Effector memory CD8-positive, alpha-beta T cell (primary cell): ENCODE results near the gene SLC22A12.
A peak's percentile ranks its signal among the peaks of the same experiment; 100 is the strongest.

Experiments
- ATAC-seq: fragments of 150-1000 bp; cut with Tn5 transposase; replicated peaks from 2 replicates; pipeline ENCODE4 v1.10.0; 2021; ENCODE audit warnings: mild to moderate bottlenecking, moderate library complexity
- DNase-seq, 3 experiments: peaks; one replicate each; pipeline ENCODE4 v3.0.0; 2021
- H3K27ac Mint-ChIP-seq, 2 donors: one replicate each; pipeline ENCODE4 v1.8.0; 2022; ENCODE audit warnings: mild to moderate bottlenecking in 2 of 2, mixed read lengths in 2 of 2, moderate library complexity in 2 of 2
- H3K27me3 Mint-ChIP-seq, 2 donors: one replicate each; pipeline ENCODE4 v1.8.0; 2022; ENCODE audit warnings: mixed read lengths in 2 of 2
- H3K36me3 Mint-ChIP-seq: one replicate; pipeline ENCODE4 v1.8.0; 2022; ENCODE audit warnings: mild to moderate bottlenecking, moderate library complexity, mixed read lengths; ENCODE audit not compliant: insufficient read depth
- H3K4me1 Mint-ChIP-seq, 2 donors: one replicate each; pipeline ENCODE4 v1.8.0; 2022; ENCODE audit warnings: low read depth in 2 of 2, mixed read lengths in 2 of 2
- H3K4me3 Mint-ChIP-seq, 2 donors: one replicate each; pipeline ENCODE4 v1.8.0; 2022; ENCODE audit warnings: mild to moderate bottlenecking in 2 of 2, mixed read lengths in 2 of 2, moderate library complexity in 2 of 2
- H3K9me3 Mint-ChIP-seq, 2 donors: one replicate each; pipeline ENCODE4 v1.8.0; 2022; ENCODE audit warnings: mixed read lengths in 2 of 2

Gene SLC22A12

DNA sequence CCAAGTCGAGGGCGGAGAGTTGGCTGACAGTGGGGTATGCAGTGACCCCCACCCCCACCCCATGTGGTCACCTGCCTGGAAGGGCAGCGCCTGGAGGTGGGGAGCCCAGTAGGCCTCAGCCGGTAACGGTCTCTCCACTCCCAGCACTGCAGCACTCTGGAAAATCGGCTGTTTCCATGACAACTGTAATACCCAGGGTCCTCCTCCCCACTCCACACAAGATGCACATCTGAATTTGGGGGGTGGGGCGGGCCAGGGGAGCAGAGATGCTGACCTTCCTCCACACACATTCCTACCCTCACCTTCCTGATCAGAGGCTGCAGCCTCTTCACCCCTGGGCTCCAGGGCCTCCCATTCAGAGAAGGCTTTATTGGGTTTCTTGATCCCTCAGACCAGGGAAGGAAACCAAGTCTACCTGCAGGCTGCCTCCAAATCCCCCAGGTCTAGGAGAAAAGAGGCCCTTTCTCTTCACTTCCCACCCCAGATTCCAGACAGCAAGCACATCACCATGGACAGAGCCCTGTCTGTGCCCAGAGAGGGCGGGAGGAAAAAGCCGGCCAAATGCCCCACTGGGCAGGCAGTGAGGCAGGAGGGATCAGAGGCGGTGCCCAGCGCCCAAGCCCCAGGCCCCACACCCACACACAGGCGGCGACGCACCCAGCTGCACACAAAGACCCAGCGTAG, 46.5 kb downstream of the SLC22A12 start:
- peaks cover 10 to 19% of the 10 kb centered on the region in 2 donors for H3K4me1 Mint-ChIP-seq
- no peaks in the 10 kb centered on the region for H3K9me3 Mint-ChIP-seq
- no peak overlapping the region for H3K4me3 Mint-ChIP-seq
- peaks cover 12 to 25% of the 10 kb centered on the region in 2 donors for H3K27me3 Mint-ChIP-seq
- DNase-seq (no peak), ATAC-seq (no peak)
- H3K27ac Mint-ChIP-seq = no peak overlapping the region
- no peaks in the 10 kb centered on the region for H3K36me3 Mint-ChIP-seq

GRCh38 chr11:64638018-64638665, 47.1 kb downstream of the SLC22A12 start:
- Mint-ChIP-seq H3K36me3 (no peaks in the 10 kb centered on the region), H3K27ac (no peak overlapping the region), H3K9me3 (no peaks in the 10 kb centered on the region), H3K27me3 (peaks cover 12 to 25% of the 10 kb centered on the region in 2 donors), H3K4me3 (no peak overlapping the region), H3K4me1 (peaks cover 10 to 19% of the 10 kb centered on the region in 2 donors)
- ATAC-seq = no peak
- DNase-seq = no peak

DNA sequence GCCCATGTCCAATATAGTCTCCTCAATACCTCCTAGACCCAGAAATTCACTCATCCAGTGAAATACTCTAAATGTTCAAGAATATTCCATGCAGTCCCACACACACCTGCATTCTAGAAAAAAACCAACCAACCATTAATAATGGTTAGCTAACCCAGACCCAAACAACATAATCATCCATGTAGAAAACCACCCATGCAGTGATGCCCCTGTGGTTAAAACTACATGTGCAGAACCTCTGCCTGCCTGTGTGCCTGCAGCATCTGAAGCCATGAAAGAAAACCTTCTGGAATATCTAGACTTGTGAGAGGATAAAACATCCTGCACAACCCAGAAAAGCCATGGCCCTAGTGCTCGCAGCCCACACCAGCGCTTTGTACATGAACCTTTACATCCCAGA, 47.8 kb downstream of the SLC22A12 start:
- H3K27me3 Mint-ChIP-seq = peaks cover 13 to 24% of the 10 kb centered on the region in 2 donors
- H3K27ac Mint-ChIP-seq = no peak overlapping the region
- no peak for ATAC-seq
- no peaks in the 10 kb centered on the region for H3K36me3 Mint-ChIP-seq
- no peak for DNase-seq
- no peaks in the 10 kb centered on the region for H3K9me3 Mint-ChIP-seq
- no peak overlapping the region for H3K4me3 Mint-ChIP-seq
- peaks cover 6 to 12% of the 10 kb centered on the region in 2 donors for H3K4me1 Mint-ChIP-seq

GRCh38 chr11:64639885-64640284, 48.9 kb downstream of the SLC22A12 start:
- no peaks in the 10 kb centered on the region for H3K36me3 Mint-ChIP-seq
- DNase-seq = no peak

GRCh38 chr11:64641596-64642417, 50.8 kb downstream of the SLC22A12 start:
- H3K4me3 Mint-ChIP-seq = no peak overlapping the region
- no peak for ATAC-seq

More at GRCh38 chr11:64639885-64640284, 48.9 kb downstream of the SLC22A12 start:
- Mint-ChIP-seq H3K27ac (no peak overlapping the region), H3K4me3 (no peak overlapping the region), H3K27me3 (peaks cover 16 to 24% of the 10 kb centered on the region in 2 donors), H3K4me1 (peaks cover 0 to 1% of the 10 kb centered on the region in 2 donors), H3K9me3 (no peaks in the 10 kb centered on the region)
- ATAC-seq = no peak

GRCh38 chr11:64642418-64642735, 51.4 kb downstream of the SLC22A12 start:
- DNase-seq = no peak
- Mint-ChIP-seq H3K4me1 (no peaks in the 10 kb centered on the region), H3K27me3 (peaks cover 28 to 36% of the 10 kb centered on the region in 2 donors), H3K27ac (no peak overlapping the region), H3K9me3 (no peaks in the 10 kb centered on the region), H3K4me3 (no peak overlapping the region), H3K36me3 (no peaks in the 10 kb centered on the region)
- ATAC-seq = no peak

More at GRCh38 chr11:64641596-64642417, 50.8 kb downstream of the SLC22A12 start:
- Mint-ChIP-seq H3K9me3 (no peaks in the 10 kb centered on the region), H3K27me3 (peaks cover 23 to 32% of the 10 kb centered on the region in 2 donors), H3K36me3 (no peaks in the 10 kb centered on the region), H3K27ac (no peak overlapping the region), H3K4me1 (no peaks in the 10 kb centered on the region)
- DNase-seq = no peak

- no peak for ATAC-seq
- H3K9me3 Mint-ChIP-seq = no peaks in the 10 kb centered on the region
Observed at GRCh38 chr11:64642871-64643255, 51.8 kb downstream of the SLC22A12 start.

GRCh38 chr11:64643256-64643881, 52.3 kb downstream of the SLC22A12 start:
- peaks cover 34 to 46% of the 10 kb centered on the region in 2 donors for H3K27me3 Mint-ChIP-seq
- DNase-seq = no peak
- peaks cover 2% of the 10 kb centered on the region for H3K36me3 Mint-ChIP-seq
- no peak for ATAC-seq
- no peak overlapping the region for H3K27ac Mint-ChIP-seq
- no peaks in the 10 kb centered on the region for H3K4me1 Mint-ChIP-seq
- peak overlapping the region in 1 of 2 donors; percentile 18 for H3K4me3 Mint-ChIP-seq
- H3K9me3 Mint-ChIP-seq = no peaks in the 10 kb centered on the region

More at GRCh38 chr11:64642871-64643255, 51.8 kb downstream of the SLC22A12 start:
- Mint-ChIP-seq H3K27me3 (peaks cover 33 to 41% of the 10 kb centered on the region in 2 donors), H3K4me1 (no peaks in the 10 kb centered on the region), H3K4me3 (no peak overlapping the region), H3K36me3 (peaks cover 2% of the 10 kb centered on the region), H3K27ac (no peak overlapping the region)
- DNase-seq = no peak

GRCh38 chr11:64643920-64644646, 53.1 kb downstream of the SLC22A12 start:
- H3K27ac Mint-ChIP-seq = no peak overlapping the region
- no peaks in the 10 kb centered on the region for H3K4me1 Mint-ChIP-seq
- ATAC-seq (no peak), DNase-seq (no peak)
- H3K4me3 Mint-ChIP-seq = peak overlapping the region in 1 of 2 donors; percentile 18
- H3K9me3 Mint-ChIP-seq = no peaks in the 10 kb centered on the region
- peaks cover 38 to 53% of the 10 kb centered on the region in 2 donors for H3K27me3 Mint-ChIP-seq
- H3K36me3 Mint-ChIP-seq = peaks cover 2% of the 10 kb centered on the region

GRCh38 chr11:64644647-64645275, 53.7 kb downstream of the SLC22A12 start:
- no peak for DNase-seq
- peak overlapping the region in 1 of 2 donors; percentile 14 for H3K4me3 Mint-ChIP-seq
- H3K27ac Mint-ChIP-seq = no peak overlapping the region
- ATAC-seq = no peak
- H3K27me3 Mint-ChIP-seq = peaks cover 42 to 60% of the 10 kb centered on the region in 2 donors
- H3K4me1 Mint-ChIP-seq = no peaks in the 10 kb centered on the region
- H3K36me3 Mint-ChIP-seq = peaks cover 2% of the 10 kb centered on the region
- no peaks in the 10 kb centered on the region for H3K9me3 Mint-ChIP-seq

- DNase-seq (no peak), ATAC-seq (no peak)
- Mint-ChIP-seq H3K4me3 (no peak overlapping the region), H3K4me1 (no peaks in the 10 kb centered on the region), H3K27me3 (peaks cover 42 to 74% of the 10 kb centered on the region in 2 donors), H3K27ac (peak overlapping the region in 1 of 2 donors; percentile 76), H3K36me3 (peaks cover 2% of the 10 kb centered on the region), H3K9me3 (no peaks in the 10 kb centered on the region)
Observed at GRCh38 chr11:64647019-64647779, 56.2 kb downstream of the SLC22A12 start.

DNA sequence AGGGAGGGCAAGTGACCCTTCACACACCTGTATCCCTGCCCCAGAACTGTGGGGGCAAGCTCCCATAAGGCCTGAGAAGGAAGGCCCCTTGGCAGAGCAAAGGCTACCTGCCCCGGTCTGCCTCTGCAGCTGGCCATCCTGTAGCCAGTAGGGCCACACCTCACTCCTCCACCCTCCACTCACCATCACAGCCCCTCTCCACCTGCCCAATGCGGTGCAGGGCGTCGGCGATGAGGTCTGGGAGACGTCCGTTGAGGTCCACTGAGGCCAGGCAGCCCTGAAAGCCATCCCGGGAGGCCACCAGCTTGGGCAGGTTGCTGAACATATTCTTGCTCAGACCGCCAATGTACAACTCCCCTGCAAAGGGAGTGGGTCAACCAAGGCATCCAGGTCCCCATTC, 57.5 kb downstream of the SLC22A12 start:
- Mint-ChIP-seq H3K4me1 (peaks cover 4 to 7% of the 10 kb centered on the region in 2 donors), H3K9me3 (no peaks in the 10 kb centered on the region), H3K27me3 (peaks cover 42 to 82% of the 10 kb centered on the region in 2 donors), H3K36me3 (peaks cover 2% of the 10 kb centered on the region), H3K4me3 (no peak overlapping the region), H3K27ac (no peak overlapping the region)
- no peak for DNase-seq
- ATAC-seq = no peak
